IMR-90 (cell line): Measurements from ENCODE around the gene PPP1R1A.

ENCODE experiments used
- BHLHE40 ChIP-seq: fragments of 150-350 bp; IDR thresholded peaks from 2 replicates; pipeline ENCODE4 v1.6.1; 2016; ENCODE audit warnings: mild to moderate bottlenecking, low read depth, low read length
- CEBPB ChIP-seq: IDR thresholded peaks from 2 replicates; pipeline ENCODE4 v1.6.1; 2012; ENCODE audit warnings: low read depth, low read length, improper control_type of control experiment
- CHD1 ChIP-seq: IDR thresholded peaks from 2 replicates; pipeline ENCODE4 v1.6.1; 2012; ENCODE audit warnings: low read depth, low read length, improper control_type of control experiment
- FOS ChIP-seq: fragments of 150-350 bp; IDR thresholded peaks from 2 replicates; pipeline ENCODE4 v1.6.1; 2016; ENCODE audit warnings: low read depth, low read length
- MXI1 ChIP-seq: IDR thresholded peaks from 2 replicates; pipeline ENCODE4 v1.6.1; 2012; ENCODE audit warnings: low read depth, mild to moderate bottlenecking, low read length, moderate library complexity, borderline replicate concordance
- POLR2A ChIP-seq: IDR thresholded peaks from 2 replicates; pipeline ENCODE4 v1.6.1; 2012; ENCODE audit warnings: mild to moderate bottlenecking, low read depth, low read length
- RAD21 ChIP-seq: IDR thresholded peaks from 2 replicates; pipeline ENCODE4 v1.6.1; 2012; ENCODE audit warnings: low read length, improper control_type of control experiment
- TF ChIP-seq, protein P1 (sequence below): conservative IDR thresholded peaks from 2 replicates; pipeline ENCODE4 v1.5.1; 2012; ENCODE audit warnings: mild to moderate bottlenecking, low read depth, low read length, improper control_type of control experiment

DNA sequence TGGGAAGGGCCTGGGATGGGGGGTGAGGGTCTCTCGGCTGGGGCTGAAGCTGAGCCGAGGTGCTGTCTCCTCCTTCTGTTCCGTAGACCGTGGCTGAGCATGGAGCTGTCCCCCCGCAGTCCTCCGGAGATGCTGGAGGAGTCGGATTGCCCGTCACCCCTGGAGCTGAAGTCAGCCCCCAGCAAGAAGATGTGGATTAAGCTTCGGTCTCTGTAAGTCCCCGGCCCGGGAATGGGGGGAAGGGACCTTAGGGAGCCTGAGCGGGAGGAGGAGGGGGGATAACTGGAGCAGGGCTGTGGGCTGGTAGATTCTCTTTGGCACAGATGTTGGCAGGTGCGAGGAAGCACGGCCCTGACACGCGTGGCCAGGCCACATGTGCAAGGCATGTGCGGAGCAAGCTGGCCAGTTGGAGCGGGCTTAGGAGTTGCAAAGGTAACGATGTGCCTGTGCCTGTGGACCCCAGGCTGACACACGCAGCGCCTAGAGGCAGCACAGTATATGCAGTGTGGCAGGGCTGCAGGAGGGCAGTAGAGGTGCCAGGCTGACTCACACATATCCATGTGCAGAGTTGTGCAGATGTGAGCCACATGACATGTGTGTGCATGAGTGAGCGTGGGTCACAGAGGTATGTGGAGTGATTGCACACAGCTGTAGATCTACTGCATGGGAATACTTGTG lies 38.5 kb downstream of the PPP1R1A start:
- TF ChIP-seq, protein P1, sequence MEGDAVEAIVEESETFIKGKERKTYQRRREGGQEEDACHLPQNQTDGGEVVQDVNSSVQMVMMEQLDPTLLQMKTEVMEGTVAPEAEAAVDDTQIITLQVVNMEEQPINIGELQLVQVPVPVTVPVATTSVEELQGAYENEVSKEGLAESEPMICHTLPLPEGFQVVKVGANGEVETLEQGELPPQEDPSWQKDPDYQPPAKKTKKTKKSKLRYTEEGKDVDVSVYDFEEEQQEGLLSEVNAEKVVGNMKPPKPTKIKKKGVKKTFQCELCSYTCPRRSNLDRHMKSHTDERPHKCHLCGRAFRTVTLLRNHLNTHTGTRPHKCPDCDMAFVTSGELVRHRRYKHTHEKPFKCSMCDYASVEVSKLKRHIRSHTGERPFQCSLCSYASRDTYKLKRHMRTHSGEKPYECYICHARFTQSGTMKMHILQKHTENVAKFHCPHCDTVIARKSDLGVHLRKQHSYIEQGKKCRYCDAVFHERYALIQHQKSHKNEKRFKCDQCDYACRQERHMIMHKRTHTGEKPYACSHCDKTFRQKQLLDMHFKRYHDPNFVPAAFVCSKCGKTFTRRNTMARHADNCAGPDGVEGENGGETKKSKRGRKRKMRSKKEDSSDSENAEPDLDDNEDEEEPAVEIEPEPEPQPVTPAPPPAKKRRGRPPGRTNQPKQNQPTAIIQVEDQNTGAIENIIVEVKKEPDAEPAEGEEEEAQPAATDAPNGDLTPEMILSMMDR = no peak
- TF ChIP-seq POLR2A (no peak), FOS (no peak), BHLHE40 (no peak), CHD1 (no peak), MXI1 (no peak), CEBPB (no peak), RAD21 (no peak)
